GM10266 (cell line): ENCODE results near the gene SYT2.
"Not testable (repeated sequence)": the region's sequence is repeated elsewhere in the genome, so short reads cannot be mapped to it uniquely, and the experiment has no call there.

Source experiments
- DNase-seq: peaks from one replicate; pipeline ENCODE4 v3.0.0; 2012; ENCODE audit errors: extremely low spot score
- TF ChIP-seq, protein P1 (sequence below): IDR thresholded peaks from 2 replicates; pipeline ENCODE4 v1.5.1; 2012; ENCODE audit warnings: mild to moderate bottlenecking, low read depth; ENCODE audit not compliant: control insufficient read depth, insufficient read depth; ENCODE audit errors: missing control alignments

Gene SYT2

DNA sequence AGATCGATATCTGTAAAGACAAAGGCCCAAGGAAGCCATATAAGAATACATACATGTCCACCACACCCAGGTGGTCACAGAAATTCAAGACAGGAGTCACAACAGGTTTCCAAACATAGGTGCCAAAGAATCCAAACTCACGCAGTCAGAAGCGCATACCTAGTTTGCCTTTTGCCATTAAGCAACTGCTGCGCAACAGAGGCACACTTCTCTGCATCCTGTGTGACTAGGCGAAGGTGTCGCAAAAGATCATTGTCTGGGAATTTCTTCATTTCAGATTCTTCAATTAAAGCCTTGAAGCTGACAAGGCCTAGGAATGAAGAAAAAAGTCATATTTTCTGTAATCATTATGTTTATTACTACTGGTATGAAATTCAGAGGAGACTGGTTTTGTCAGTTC, 32.2 kb upstream of the SYT2 start:
- TF ChIP-seq, protein P1, sequence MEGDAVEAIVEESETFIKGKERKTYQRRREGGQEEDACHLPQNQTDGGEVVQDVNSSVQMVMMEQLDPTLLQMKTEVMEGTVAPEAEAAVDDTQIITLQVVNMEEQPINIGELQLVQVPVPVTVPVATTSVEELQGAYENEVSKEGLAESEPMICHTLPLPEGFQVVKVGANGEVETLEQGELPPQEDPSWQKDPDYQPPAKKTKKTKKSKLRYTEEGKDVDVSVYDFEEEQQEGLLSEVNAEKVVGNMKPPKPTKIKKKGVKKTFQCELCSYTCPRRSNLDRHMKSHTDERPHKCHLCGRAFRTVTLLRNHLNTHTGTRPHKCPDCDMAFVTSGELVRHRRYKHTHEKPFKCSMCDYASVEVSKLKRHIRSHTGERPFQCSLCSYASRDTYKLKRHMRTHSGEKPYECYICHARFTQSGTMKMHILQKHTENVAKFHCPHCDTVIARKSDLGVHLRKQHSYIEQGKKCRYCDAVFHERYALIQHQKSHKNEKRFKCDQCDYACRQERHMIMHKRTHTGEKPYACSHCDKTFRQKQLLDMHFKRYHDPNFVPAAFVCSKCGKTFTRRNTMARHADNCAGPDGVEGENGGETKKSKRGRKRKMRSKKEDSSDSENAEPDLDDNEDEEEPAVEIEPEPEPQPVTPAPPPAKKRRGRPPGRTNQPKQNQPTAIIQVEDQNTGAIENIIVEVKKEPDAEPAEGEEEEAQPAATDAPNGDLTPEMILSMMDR: no peak
- DNase-seq: no peak

DNA sequence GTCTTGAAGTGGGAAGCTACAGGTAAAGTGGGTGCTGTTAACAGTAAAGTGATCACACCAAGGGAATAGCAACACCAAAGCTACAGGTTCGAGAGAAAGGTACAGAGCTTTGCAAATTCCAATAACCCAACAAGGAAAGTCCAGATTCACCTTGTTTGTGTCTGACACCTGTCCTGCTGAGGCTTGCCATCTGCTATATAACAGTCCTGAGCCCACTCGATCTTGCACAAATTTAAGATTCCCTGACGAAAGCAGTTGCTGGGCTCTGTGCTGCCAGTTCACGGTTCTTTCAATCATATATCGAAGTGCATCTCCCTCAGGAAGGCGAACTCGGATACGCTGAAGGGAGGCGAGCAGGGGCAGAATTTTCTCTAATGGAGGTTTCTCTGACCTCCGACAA, 23.0 kb upstream of the SYT2 start:
- no peak for DNase-seq
- TF ChIP-seq, protein P1: no peak

DNA sequence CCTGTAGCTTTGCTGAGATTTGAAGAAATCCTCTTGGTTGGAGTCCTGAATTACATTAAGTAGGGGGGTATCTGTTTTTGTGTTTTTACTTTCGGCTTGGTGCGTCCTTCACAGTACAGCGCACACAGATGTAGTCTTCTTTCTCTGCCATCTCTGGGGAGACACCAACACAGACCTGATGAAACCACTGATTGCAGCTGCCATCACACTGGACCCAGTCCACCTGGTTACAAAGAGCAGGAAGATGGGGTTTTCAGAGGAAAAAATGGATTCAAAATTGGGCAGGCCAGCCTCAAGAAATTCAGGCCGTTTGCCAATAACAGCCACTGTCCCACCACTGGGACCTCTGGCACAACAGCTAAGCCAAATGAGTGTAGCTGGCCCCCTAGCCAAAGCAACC, 18.7 kb upstream of the SYT2 start:
- no peak for DNase-seq
- TF ChIP-seq, protein P1: no peak

DNA sequence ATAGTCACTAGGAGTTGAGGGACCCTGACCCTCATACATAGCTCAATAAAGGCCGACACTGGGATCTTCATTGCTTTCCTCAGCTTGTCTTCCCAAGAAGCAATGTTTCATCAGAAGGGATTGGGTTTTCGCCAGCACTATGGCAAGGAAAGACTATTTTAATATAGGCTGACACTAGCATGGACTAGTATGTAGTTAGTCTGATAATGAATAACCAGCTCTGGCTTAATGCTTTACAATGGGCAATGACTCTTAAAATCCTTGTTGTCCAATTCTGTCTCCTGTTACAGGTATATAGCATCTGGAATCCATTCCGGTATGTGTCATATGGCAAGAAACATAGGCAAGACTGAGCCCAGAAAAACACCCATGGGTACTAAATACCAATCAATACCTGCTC, 15.3 kb upstream of the SYT2 start:
- DNase-seq: no peak
- TF ChIP-seq, protein P1: no peak

DNA sequence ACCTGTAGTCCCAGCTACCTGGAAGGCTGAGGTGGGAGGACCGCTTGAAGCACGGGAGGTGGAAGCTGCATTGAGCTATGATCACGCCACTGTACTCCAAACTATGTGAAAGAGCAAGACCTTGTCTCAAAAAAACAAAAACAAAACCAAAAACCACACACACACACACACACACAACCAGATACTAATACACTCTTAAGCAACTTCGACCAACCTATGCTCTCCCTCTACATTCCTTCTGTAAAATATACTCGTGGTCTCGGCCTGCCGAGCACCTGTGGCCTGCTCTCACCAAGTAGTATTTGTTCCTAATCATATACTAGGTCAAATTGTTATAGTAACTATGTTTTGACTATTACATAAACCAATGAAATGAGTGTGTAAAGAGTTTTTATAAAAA, 13.5 kb upstream of the SYT2 start:
- DNase-seq: no peak
- TF ChIP-seq, protein P1: no peak

DNA sequence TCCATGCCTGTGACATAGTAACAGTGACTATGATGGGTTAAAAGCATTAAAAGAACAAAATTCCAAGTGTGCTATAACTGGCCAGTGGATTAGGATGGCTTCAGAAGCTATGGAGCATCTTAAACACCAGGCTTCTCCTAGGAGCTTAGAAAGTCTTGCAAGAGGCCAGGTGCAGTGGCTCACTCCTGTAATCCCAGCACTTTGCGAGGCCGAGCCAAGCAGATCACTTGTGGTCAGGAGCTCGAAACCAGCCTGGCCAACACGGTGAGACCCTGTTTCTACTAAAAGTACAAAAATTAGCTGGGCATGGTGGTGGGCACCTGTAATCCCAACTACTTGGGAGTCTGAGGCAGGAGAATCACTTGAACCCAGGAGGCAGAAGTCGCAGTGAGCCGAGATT, 12.8 kb upstream of the SYT2 start:
- not testable (repeated sequence) for DNase-seq

DNA sequence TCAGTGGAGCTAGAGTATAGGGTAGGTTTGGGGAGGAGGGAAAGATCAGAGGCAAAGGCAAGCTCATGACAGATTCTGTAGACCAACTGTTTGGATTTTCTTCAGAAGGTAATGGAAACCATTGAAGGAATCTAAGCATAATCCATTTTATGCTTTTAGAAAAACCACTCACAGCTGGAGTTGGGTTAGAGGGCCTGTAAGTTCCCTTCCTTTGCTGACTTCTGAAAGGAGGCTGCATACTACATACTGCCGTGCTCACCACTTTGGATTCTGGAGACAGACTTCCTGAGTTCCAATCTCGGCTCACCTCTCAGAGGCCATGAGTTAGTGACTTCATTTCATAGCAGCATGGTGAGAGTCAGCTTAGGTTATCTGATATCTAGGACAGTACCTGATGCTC, 6.4 kb upstream of the SYT2 start:
- DNase-seq: no peak
- TF ChIP-seq, protein P1: no peak

DNA sequence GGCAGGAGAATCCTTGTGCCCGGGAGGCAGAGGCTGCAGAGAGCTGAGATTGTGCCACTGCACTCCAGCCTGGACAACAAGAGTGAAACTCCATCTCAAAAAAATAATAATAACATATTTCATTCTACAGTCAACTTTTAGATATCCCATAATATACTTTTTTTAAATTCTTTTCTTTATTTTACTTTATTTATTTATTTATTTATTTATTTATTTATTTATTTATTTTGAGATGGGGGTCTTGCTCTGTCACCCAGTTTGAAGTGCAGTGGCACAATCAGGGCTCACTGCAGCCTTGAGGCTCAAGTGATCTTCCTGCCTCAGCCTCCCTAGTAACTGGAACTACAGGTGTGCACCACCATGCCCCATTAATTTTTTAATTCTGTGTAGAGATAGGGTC, 3.9 kb upstream of the SYT2 start:
- not testable (repeated sequence) for DNase-seq
